ENCODE measurements around the gene HMGCS2.

The HMGCS2 gene

DNA sequence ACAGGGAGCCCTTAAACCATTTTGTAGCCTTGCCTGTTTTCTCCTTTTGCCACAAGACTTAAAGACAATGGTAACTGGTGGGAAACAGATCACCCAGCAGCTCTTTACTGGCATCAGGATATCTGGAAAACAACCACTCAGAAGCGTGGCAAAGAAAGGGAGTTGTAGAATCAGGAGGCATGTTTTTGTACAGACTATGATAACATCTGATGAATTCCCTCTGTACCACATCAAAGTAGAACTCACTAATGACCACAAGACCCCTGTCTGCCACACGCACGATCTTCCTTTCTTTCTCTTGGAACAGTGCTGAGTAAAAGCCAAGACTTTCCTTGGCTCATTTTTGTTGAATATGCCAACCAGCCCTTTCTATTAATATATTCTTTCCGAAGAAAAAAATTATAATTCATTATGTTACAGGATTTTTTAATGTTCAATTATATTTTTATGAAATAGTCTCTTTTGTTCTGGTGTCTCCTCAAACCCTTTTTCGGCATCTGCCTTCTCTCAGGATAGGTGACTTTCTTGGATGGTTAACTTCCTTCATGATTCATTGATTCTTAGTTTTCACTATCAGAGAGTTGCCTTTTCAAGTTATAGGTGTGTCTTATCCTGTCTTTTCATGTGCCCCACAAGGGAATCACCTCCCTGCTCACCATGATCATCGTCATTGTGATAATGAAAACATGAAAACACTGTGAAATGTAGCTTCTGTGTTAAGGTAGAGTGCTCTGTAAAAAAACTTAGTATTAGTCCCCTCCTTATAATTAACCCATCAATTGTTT, 64.8 kb downstream of the HMGCS2 start:
- no peak overlapping the region for H3K4me3 ChIP-seq (ENCODE audit: low read depth, low read length)
- TF ChIP-seq CTCF (IDR thresholded peaks at IDR 0.05; ENCODE audit: insufficient read depth, low read depth, low read length, missing control alignments): no peak
- DNase-seq (ENCODE audit: low read depth): no peak

DNA sequence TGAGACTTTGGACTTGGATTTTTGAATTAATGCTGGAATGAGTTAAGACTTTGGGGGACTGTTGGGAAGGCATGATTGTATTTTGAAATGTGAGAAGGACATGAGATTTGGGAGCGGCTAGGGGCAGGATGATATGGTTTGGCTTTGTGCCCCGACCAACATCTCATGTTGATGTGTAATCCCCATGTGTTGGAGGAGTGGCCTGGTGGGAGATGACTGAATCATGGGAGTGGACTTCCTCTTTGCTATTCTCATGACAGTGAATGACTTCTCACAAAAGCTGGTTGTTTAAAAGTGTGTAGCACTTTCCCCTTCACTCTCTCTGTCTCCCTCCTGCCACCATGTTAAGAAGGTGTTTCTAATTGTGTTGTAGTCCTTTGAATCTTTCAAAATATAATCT, 66.3 kb downstream of the HMGCS2 start:
- no peak for TF ChIP-seq CTCF (IDR thresholded peaks at IDR 0.05; ENCODE audit: insufficient read depth, low read depth, low read length, missing control alignments)
- H3K4me3 ChIP-seq (ENCODE audit: low read depth, low read length): no peak overlapping the region
- DNase-seq (ENCODE audit: low read depth): no peak

GRCh38 chr1:119701659-119702058, 67.0 kb downstream of the HMGCS2 start:
- no peak for DNase-seq (ENCODE audit: low read depth)
- no peak overlapping the region for H3K4me3 ChIP-seq (ENCODE audit: low read depth, low read length)
- no peak for TF ChIP-seq CTCF (IDR thresholded peaks at IDR 0.05; ENCODE audit: insufficient read depth, low read depth, low read length, missing control alignments)

DNA sequence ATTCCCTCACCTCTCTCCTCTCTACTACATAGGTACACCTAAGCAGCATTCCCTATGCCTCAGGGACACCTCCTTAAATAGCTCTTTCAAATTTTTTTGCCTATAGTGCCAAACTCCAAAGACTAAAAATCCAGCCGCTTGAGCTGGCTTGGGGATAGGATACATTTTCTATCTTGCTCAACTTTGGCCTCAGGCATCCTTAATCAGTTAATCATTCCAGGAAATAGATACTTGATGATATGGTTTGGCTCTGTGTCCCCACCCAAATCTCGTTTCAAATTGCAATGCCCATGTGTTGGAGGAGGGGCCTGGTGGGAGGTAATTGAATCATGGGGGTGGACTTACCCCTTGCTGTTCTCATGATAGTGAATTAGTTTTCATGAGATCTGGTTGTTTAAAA, 68.4 kb downstream of the HMGCS2 start:
- H3K4me3 ChIP-seq (ENCODE audit: low read depth, low read length): no peak overlapping the region
- no peak for TF ChIP-seq CTCF (IDR thresholded peaks at IDR 0.05; ENCODE audit: insufficient read depth, low read depth, low read length, missing control alignments)
- DNase-seq (ENCODE audit: low read depth): no peak
